NOMO-1 treated with dmso at 0.1 percent for 144 hours (cell line): Measurements from ENCODE around the gene ZNF485.
"Not testable (repeated sequence)": the region's sequence is repeated elsewhere in the genome, so short reads cannot be mapped to it uniquely, and the experiment has no call there.

Source experiments
- DNase-seq: peaks from one replicate; lab custom pipeline; 2025; ENCODE audit not compliant: unreplicated experiment; lab: John Stamatoyannopoulos, UW

ZNF485 gene

DNA sequence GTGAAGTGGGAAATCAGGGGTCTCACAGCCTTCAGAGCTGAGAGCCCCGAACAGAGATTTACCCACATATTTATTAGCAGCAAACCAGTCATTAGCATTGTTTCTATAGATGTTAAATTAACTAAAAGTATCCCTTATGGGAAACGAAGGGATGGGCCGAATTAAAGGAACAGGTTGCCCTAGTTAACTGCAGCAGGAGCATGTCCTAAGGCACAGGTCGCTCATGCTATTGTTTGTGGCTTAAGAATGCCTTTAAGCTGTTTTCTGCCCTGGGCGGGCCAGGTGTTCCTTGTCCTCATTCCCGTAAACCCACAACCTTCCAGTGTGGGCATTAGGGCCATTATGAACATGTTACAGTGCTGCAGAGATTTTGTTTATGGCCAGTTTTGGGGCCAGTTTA lies 4.7 kb upstream of the ZNF485 start:
- not testable (repeated sequence) for DNase-seq

DNA sequence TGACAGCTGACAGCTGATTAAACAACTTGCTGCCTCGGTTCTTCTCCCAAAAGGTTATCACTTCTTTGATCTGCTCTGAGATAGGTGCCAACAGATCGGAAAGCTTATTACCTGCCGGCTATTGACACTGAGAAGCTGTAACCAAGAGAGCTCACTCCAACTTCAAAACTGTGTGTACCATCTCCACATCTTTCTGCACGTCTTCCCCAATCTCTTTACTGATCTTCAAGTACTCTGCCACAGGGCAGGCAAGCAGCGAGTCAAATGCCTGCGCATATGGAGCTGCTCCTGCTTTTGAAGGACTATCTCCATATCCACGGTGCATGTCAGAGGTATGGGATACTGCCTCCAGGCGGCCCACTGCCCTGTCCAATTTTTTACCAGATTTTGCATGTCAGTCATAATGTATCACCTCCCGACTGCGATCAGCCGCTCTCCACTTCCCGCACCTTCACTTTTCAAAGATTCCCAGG lies 352 bp upstream of the ZNF485 start:
- no peak for DNase-seq

DNA sequence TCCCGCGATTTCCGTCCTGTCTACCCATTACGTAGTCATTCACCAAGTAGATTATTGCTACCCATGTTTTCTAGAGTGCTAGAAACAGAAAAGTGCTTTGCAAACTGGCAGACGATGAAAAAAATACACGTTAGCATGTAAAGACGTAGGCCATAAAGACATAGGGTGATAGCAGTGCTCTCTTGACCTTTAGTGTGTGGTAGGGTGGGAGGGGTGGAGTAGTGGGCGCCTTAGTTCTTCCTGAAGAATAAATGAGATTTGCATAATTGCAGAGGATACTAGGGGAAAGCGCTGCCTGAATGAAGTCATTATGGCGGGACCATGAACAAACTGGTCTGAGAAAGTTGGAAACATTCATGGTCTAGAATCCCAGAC lies 948 bp downstream of the ZNF485 start:
- DNase-seq: no peak

DNA sequence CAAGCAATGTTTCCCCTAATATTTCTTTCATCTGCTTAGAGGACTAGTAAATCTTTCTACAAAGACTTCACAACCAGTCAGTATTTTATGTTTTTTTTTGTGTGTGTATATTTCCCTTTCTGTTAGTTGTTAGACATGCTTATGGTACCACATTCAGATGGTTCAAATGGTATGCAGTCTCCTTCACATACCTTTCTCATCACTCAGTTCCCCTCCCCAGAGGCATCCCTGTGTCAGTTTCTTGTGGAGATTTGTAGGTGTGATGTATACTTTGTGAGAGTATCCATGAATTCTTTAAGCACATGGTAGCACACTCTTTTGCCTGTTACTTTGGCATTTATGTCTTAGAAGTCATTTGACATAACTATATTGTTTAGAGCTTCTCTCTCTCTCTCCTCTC lies 4.4 kb downstream of the ZNF485 start:
- no peak for DNase-seq

DNA sequence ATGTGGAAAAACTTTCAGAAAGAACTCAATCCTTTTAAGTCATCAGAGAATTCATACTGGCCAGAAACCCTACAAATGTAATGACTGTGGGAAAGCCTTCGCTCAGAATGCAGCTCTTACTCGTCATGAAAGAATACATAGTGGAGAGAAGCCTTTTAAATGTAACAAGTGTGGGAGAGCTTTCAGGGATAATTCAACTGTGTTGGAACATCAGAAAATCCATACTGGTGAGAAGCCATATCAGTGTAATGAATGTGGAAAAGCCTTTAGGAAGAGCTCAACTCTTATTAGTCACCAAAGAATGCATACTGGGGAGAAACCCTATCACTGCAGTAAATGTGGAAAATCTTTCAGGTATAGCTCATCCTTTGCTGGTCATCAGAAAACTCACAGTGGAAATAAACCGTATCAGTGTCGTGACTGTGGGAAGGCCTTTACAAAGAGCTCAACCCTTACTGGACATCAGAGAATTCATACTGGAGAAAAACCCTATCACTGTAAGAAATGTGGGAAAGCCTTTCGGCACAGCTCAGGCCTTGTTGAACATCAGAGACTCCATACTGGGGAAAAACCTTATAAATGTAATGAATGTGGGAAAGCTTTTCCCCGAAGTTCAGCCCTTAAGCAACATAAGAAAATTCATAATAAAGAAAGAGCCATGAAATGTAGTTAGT lies 10.6 kb downstream of the ZNF485 start:
- DNase-seq: no peak

DNA sequence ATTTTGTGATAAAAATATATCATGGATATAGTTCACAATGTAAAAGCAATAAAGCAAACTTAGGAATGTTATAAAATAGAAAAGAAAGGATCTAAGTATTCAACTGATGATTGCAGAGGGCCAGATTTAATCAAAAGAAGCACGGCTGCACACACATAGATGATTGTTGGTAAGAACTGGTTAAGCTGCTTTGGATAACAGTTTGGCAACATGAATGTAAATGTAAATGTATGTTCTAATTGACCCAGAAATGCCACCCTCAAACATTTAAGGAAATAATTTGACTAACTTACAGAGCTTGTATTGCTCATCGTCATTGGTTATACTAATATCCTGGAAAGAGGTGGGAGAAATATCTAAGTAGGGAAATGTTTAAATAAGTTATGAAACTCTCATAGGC lies 13.1 kb downstream of the ZNF485 start:
- no peak for DNase-seq

DNA sequence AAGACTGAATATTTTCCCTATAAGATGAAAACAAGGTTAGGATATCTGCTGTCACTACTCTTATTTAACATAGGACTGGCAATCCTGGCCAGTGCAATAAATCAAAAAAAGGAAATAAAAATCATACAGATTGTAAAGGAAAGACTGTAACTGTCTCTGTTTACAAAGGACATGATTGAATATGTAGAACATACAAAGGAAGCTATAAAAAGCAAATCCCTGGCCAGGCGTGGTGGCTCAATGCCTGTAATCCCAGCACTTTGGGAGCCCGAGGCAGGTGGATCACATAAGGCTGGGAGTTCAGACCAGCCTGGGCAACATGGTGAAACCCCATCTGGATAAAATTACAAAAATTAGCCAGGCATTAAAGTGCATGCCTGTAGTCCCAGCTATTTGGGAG lies 15.8 kb downstream of the ZNF485 start:
- DNase-seq: no peak

DNA sequence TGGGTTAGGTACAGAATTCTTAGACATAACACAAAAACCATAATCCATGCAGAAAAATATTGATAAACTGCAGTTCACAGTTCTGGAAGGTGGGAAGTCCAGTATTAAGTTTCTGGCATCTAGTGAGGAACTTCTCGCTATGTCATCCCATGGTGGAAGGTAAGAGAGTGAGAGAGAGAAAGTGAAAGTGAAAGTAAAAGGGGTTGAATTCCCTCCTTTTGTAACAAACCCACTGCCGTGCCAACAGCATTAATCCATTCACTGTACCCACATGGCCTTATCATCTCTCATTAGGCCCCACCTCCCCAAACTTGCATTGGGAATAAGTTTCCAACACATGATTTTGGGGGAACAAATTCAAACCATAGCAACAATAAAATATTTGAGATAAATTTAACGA lies 17.1 kb downstream of the ZNF485 start:
- no peak for DNase-seq

DNA sequence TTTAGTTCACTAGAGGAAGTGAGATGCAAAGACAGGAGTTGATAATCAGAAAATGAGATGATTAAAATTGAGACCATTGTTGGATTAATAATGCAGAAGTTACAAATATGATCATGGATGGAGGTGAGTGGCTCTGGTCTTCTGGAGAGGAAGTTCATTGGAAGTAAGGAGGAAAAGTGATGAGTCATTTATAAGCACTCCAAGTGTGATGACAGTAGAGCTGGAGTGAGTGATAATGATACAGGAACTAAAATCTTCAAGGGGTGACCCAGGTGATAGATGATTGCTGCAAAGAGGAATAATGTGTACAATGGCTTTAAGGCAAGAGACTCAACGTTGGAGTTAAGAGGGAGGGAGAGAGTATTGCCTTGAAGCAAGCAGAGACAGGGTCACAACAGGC lies 21.7 kb downstream of the ZNF485 start:
- no peak for DNase-seq

DNA sequence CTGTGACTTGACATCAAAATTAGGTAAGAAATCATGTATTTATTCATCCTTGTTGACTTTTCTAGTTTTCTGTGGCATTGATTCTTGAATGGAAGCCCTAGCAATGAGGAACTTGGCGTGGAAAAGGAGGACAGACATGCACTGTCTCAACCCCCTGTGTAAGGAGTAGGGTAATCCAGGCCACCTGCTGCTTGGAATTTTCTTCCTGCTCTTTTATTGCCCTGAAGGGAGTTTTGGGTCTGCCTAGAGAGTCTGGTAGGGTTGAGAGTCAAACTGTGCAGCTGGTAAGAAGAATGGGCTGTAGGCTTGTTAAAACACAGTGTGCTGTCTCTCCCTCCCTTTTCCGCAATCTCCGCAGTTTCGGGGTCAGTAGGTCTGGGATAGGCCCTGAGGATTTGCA lies 22.7 kb downstream of the ZNF485 start:
- no peak for DNase-seq

DNA sequence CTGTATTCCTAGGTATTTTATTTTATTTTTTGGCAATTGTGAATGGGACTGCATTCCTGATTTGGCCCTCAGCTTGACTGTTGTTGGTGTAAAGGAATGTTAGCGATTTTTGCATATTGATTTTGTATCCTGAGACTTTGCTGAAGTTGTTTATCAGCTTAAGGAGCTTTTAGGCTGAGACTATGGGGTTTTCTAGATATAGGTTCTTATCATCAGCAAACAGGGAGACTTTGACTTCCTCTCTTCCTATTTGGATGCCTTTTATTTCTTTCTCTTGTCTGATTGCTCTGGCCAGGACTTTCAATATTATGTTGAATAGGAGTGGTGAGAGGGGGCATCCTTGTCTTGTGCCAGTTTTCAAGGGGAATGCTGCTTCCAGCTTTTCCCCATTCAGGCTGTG lies 29.6 kb downstream of the ZNF485 start:
- DNase-seq: not testable (repeated sequence)

DNA sequence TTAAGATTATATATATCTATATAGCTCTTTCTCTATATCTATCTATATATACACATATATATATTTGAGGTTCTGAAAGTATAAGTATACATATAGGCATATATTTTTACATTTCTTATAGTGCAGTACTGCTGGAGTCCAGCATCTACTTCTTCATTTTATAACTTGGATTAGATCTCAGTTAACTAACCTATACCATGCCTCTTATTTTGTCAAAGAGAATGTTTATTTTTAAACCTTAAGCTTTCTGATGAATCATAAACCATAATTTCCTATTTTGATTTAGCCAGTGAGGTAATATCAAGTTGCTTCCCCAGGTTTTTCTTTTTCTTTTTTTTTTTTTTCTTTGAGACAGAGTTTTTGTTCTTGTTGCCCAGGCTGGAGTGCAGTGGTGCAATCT lies 34.4 kb downstream of the ZNF485 start:
- DNase-seq: no peak

DNA sequence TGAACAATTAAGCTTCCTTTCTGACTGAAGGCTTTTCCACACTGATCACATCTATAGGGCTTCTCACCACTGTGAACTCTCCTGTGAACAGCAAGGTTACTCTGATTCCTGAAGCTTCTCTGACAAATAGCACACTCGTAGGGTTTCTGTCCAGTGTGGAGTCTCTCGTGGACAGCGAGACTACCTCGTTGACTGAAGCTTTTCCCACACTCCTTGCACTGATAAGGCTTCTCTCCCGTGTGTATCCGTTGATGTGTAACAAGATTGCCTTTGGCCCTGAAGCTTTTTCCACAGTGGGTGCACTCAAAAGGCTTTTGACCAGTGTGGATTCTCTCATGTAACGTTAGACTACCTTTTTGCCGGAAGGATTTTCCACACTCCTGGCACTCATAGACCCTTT lies 38.0 kb downstream of the ZNF485 start:
- no peak for DNase-seq

DNA sequence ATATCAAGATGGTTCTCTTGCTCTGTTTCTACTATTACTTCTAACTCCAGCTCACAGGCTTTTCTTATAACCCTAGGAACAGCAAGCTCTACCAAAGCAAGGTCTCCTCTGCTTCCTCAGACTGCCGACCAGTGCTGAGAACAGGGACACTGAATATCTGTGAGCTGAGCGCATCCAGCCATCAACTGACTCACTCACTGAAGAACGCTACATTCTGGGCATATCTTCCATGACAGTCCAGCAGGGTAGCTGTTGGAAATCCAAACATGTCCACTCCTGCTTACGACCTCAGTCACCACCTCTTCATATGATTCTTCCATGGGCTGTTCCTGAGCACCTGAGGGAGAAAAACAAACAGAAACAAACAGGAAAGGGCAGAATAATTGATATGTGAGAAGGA lies 39.6 kb downstream of the ZNF485 start:
- no peak for DNase-seq

DNA sequence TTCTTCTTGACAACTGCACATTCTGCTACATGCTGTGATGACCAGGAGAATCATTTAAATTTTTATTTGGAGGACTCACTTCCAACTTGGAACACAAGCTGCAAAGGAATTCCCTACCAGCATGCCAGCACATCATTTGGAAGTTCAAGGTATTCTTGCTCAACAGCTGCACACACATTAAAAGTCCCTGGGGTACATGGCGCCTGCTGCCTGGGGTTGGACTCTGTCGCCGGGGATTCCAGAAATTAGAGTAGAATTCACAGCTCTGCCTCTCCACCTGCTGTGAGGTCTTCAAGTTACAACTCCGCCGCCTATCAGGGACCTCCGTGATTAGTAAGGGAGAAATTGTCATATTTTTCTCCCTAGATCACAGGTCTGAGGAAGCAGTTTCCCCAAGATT lies 41.3 kb downstream of the ZNF485 start:
- DNase-seq: no peak

DNA sequence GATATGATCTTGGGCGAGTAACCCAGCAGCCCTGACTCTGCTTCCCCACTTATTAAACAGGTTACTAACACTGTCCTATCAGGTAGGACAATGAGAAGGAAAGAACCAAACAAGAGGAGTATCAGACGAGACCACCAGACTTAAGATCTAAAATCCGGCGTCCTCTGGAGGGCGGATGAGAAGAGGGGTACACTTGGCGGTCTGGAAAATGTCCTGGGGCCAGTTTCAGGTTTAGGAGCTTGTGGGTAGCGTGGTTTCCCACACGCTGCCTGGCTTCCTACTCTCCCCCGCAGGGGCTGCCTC lies 41.8 kb downstream of the ZNF485 start:
- no peak for DNase-seq

DNA sequence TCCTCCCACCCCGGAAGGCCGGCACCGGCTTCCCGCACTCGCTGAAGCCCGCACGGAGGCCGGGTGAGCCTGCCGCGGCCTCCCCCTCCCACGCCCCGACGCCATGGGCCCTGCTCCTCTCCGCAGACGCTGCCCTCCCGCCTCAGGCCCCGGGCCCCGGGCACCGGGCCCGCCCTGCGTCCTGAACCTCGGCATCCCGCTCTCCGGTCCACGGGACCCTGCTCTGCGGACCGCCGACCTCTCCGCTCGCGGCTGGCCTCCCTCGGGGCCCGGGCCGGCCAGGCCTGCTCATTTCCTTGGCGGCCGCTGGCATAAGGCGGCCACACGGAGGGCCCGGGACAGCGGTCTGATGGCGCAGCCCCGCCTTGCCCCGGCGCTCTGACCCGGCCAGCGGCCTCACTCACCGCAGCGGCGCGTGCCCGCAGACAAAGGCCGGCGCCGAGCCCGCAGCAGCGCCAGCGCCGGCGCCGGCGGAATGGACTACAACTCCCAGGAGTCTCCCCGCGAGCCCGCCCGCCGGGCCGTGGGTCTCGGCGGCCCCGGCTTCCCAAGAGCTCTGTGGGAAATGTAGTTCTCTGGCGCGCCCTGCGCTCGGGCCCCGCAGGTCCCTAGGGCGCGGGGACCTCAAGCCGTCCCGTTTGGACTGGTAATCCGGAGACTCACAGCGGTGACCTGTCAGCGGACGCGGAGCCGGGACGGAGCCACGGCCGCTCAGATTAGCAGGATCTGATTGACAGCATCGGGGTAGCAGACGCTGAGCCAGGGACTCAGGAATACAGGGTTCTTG lies 42.4 kb downstream of the ZNF485 start, which contains the start of gene ZNF32:
ZNF32 (minus strand) TSS at position 484 of the 787 bp plus-strand sequence. CDS start 2,748 bp downstream, outside the sequence.
- DNase-seq: peak; percentile 76

DNA sequence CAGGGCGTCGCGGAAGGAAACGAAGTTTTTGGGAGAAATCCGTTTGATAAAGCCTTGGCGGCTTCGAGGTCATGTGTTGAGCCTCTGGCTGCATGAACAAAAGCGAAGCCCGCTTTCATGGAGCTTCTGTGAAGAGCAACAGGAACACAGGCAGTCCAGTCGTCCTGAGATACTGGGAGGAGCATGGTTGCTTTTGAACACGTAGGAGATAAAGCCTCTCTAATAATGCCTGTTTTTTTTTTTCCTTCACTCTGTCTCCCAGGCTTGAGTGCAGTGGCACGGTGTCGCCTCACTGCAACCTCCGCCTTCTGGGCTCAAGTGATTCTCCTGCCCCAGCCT lies 42.9 kb downstream of the ZNF485 start:
- no peak for DNase-seq

DNA sequence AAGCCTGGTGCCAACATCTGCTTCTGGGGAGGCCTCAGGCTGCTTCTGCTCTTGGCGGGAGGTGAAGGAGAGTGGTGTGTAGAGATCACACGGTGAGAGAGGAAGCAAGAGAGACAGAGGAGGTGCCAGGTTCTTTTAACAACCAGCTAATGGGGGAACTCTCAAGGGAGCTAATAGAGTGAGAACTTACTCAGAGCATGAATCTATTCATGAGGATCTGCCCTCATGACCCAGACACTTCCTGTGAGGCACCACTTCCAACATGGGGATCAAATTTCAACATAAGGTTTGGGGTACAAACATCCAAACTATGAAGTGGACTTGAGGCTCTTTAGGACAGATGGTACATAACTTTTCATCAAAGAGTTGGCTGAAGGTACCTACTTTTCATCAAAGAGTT lies 47.5 kb downstream of the ZNF485 start:
- DNase-seq: no peak

DNA sequence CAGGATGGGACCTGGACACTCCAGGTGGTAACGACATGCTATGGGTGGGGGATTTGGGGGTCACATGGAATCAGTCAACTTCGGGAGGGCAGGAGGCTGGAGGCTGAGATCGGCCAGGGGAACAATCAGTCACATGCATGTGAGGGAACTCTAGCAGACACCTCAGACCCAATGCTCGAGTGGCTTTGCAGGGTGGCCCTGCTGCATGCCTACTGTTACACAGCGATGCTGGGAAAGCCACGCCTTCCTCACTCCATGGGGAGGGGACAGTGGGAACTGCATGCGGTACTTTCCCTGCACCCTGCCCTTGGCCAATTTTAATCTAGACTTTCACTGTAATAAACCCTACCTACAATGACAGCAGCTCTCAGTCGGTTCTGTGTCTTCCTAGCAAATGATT lies 49.1 kb downstream of the ZNF485 start:
- DNase-seq: no peak

DNA sequence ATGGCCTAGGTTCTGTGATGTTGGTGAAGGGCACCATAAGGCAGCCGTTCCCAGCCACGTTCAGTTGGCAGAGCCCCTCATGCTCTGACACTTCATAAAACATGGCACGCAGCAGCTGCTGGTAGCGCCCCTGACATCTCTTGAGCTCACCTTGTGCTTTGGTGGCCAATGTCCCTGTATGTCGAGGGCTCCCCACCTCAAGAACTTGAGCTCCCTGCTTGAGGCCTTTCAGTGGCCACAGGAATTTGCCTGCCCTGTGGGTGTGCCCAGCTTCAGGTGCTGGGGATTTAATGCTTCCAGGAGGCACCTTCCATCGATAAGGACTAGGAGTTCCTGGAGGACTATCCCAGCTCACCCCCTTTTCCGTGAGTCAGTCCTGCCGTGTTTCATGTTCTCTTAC lies 52.0 kb downstream of the ZNF485 start:
- DNase-seq: no peak

DNA sequence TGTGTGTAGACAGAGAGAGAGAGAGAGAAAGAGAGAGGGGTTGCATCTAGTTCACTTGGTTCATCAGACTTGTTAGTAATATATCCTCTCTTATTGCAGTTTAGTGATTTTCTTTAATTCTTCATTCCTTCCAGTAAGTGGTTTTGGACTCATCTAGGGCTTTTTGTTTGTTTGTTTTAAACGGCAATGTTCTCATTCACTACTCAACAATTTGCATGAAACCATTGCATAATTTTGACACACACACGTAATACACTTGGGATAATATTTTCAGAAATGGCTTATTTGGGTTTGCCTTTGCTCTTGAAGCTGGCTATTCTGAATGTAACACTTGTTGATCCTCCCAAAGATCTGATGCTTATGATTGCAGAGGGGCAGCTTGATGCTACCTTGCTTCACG lies 58.8 kb downstream of the ZNF485 start:
- no peak for DNase-seq

DNA sequence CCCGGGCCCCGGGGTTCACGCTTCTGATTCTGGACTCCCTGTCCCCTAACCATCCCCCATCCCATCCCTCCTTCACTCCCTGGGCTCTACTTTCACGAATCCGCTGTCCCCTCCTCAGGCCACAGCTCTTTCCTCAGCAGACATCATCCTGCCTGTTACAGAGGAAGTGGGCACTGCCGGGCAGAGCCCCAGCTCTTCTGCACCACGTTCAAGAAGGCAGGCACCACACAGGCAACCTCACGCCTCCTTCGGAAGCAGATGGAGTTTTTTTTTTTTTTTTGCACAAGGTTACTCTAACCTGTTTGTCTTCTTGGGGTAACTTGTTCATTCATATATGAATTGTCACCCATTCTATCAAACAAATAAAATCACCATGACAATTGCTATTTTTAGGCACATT lies 60.3 kb downstream of the ZNF485 start:
- DNase-seq: no peak
